ENCODE measurements around the gene ZNF407.

DNA sequence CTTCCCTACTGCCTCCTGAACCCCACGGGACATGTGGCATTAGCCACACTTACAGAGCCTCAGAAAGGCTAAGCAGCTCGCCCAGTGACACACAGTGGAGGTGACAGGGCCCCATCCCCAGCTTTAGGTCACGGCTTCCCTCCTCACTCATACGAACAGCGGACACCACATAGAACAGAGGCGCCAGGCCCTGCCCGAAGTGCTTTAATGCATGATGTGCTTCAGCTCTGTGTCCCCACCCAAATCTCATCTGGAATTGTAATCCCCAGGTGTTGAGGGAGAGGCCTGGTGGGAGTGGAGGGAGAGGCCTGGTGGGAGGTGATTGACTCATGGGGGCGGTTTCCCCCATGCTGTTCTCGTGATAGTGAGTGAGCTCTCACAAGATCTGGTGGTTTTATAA, 476.0 kb downstream of the ZNF407 start:
- TF ChIP-seq, protein P1, sequence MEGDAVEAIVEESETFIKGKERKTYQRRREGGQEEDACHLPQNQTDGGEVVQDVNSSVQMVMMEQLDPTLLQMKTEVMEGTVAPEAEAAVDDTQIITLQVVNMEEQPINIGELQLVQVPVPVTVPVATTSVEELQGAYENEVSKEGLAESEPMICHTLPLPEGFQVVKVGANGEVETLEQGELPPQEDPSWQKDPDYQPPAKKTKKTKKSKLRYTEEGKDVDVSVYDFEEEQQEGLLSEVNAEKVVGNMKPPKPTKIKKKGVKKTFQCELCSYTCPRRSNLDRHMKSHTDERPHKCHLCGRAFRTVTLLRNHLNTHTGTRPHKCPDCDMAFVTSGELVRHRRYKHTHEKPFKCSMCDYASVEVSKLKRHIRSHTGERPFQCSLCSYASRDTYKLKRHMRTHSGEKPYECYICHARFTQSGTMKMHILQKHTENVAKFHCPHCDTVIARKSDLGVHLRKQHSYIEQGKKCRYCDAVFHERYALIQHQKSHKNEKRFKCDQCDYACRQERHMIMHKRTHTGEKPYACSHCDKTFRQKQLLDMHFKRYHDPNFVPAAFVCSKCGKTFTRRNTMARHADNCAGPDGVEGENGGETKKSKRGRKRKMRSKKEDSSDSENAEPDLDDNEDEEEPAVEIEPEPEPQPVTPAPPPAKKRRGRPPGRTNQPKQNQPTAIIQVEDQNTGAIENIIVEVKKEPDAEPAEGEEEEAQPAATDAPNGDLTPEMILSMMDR (IDR thresholded peaks at IDR 0.05), result no peak
- TF ChIP-seq POLR2A (IDR thresholded peaks at IDR 0.05), result no peak
